DMS153 treated with DMSO at 0.1 percent for 48 hours (cell line): ENCODE measurements around the gene DPP6.
A peak's percentile ranks its signal among the peaks of the same experiment; 100 is the strongest.

Source experiments
- DNase-seq: peaks from one replicate; lab custom pipeline; 2025; ENCODE audit not compliant: unreplicated experiment; lab: John Stamatoyannopoulos, UW

DPP6 gene

DNA sequence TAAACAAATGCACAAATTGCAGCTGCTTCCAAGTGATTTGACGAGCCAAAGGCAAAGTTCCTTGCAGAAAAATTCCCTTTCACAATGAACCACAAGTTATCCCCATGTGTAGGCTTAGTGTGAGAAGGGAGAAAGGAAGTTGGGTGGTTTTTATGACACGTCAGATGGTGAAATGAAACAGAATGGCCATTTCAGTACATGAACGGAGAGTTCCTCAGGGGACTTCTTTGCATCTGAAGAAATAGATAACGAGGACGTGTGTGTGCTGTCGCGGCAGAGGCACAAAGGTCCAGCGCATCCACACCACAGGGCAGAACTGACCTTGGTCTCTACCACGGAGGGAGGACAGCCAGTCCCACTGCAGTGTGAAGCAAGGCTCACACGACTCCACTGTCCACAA, 814.9 kb downstream of the DPP6 start:
- no peak for DNase-seq

GRCh38 chr7:154868921-154869320, 816.7 kb downstream of the DPP6 start:
- DNase-seq = peak; percentile 7

DNA sequence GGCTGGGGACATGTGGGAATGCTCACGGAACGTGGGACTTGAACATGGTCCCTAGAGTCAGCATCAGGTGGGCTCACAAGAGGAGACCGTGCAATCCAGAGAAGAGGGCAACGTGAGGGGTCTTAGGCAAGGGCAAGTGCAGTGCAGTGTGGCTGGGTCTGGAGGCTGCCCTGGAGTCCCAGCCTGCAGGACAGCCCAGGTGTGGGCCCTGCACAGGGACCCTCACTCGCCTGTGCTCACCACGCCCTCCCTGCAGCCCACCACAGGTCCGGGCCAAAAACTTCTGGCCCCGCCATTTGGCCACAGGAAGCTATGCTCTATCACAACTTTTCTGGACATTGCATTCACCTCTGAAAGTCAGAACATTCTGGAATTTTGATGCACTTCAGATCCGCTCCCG, 817.2 kb downstream of the DPP6 start:
- no peak for DNase-seq

GRCh38 chr7:154871507-154871906, 819.3 kb downstream of the DPP6 start:
- DNase-seq = no peak

- DNase-seq = no peak
These were observed 819.9 kb downstream of the DPP6 start for GRCh38 chr7:154871928-154872750.

DNA sequence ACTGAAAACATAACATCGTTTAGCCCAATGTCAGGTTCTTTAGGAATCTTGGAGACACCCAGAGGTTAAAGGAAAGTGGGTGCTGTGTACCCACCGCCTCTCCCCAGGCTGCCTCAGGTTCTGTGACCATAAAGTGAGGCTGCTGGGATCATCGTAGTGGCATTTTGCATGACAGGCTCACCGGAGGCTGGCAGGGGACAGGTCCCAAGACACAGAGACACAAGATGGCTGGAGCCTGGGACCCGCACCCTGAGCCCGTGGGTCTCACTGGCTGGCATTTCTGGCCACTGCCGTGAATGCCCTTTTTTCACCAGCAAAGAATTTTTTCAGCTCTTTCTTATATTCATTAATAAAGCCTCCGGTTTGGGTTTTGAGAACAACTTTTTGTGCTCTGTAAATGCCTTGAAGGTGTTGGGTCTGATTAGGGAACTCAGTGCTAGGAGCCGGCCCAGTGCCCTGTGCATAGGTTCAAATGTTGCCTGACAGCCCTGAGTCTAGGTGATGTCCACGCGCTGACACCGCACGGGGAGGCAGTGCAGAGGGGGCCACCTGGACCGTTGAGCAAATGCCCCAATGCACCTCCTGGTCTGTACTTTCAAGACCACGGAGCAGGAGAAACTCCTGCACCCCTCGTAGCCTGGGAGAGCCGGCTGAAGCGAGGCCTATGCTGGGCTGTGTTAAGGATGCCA, 820.8 kb downstream of the DPP6 start:
- no peak for DNase-seq

GRCh38 chr7:154873500-154874121, 821.4 kb downstream of the DPP6 start:
- DNase-seq = no peak

DNA sequence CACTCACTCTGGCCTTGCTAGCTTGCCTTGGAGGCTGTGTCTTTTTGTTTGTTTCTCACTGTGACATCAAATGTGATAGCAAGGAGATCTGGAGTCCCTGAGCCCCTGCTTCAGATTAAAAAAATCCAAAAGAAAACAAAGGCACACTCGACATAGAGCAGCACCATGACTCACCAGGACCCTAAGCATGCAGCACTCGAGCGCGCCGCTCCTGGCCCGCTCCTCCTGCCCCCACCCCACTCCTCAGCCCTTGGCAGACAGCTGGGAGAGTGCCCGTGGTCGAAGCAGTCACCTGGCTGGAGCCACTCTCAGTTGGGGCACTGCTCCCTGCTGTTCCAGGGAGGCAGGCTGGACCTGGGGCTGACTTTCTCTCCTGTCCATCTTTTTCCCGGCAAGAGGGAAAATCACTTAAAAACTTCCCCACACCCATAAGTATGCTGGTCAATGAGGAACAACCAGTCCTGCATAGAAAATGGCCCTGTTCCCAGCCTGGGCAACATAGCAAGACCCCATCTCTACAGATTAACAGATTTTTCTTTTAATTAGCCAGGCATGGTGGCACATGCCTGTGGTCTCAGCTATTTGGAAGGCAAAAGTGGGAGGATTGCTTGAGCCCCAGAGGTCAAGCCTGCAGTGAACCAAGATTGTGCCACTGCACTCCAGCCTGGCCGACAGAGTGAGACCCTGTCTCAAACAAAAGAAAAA, 822.4 kb downstream of the DPP6 start:
- DNase-seq = no peak

- no peak for DNase-seq
These were observed 823.1 kb downstream of the DPP6 start for GRCh38 chr7:154875297-154875696.

GRCh38 chr7:154876516-154876915, 824.3 kb downstream of the DPP6 start:
- DNase-seq = no peak

GRCh38 chr7:154877031-154877430, 824.8 kb downstream of the DPP6 start:
- no peak for DNase-seq

- peak; percentile 93 for DNase-seq
These were observed 827.4 kb downstream of the DPP6 start for GRCh38 chr7:154879629-154880028.

- no peak for DNase-seq
These were observed 828.3 kb downstream of the DPP6 start for GRCh38 chr7:154880513-154880912.

- DNase-seq = no peak
These were observed 828.8 kb downstream of the DPP6 start for GRCh38 chr7:154881026-154881425.

GRCh38 chr7:154881526-154881925, 829.3 kb downstream of the DPP6 start:
- DNase-seq = no peak

GRCh38 chr7:154882931-154883474, 830.8 kb downstream of the DPP6 start:
- DNase-seq = no peak

- DNase-seq = no peak
These were observed 832.2 kb downstream of the DPP6 start for GRCh38 chr7:154884348-154884920.

GRCh38 chr7:154886591-154886990, 834.4 kb downstream of the DPP6 start:
- DNase-seq = no peak

DNA sequence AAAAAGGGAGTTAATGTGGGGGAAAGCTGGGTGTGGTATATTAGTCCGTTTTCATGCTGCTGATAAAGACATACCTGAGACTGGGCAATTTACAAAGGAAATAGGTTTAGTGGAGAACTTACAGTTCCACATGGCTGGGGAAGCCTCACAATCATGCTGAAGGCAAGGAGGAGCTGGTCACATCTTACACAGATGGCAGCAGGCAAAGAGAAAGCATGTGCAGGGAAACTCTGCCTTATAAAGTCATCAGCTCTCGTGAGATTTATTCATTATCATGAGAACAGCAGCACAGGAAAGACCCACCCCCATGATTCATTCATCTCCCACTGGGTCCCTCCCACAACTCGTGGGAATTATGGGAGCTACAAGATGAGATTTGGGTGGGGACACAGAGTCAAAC, 836.5 kb downstream of the DPP6 start:
- no peak for DNase-seq

- DNase-seq = no peak
These were observed 840.3 kb downstream of the DPP6 start for GRCh38 chr7:154892459-154892858.

- DNase-seq = no peak
These were observed 843.9 kb downstream of the DPP6 start for GRCh38 chr7:154896076-154896475.
